GM12864 (cell line): ENCODE results near the gene TSC22D1.

Source experiments
- DNase-seq: peaks from one replicate; pipeline ENCODE4 v3.0.0-alpha.2; 2011; ENCODE audit warnings: low read depth
- H3K4me3 ChIP-seq: 2 replicates; pipeline ENCODE4 v1.5.1; 2011; ENCODE audit warnings: mild to moderate bottlenecking, low read depth, low read length, control low read depth
- TF ChIP-seq, protein P1 (sequence below): IDR thresholded peaks from 2 replicates; pipeline ENCODE4 v1.5.1; 2011; ENCODE audit warnings: low read depth, mild to moderate bottlenecking, moderate library complexity, low read length, control low read depth, inconsistent platforms; ENCODE audit errors: missing control alignments

TSC22D1 gene

DNA sequence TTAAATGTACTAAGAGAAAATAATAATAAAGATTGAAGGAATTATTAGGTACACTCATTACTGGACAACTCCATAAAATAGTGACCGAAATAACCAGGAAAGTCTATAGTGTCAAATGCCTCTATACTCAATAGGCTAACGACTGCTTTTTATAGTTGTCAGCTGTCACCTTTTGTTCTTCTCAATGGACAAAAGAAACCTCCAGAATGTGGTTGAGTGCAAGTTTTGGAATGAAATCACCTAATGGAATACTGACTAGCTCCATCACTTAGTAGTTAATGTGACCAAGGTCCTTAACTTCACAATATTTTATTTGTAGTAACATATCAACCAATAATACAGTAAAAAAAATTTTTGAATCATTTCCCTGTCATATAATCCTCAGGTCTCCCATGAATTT, 18.1 kb downstream of the TSC22D1 start:
- TF ChIP-seq, protein P1, sequence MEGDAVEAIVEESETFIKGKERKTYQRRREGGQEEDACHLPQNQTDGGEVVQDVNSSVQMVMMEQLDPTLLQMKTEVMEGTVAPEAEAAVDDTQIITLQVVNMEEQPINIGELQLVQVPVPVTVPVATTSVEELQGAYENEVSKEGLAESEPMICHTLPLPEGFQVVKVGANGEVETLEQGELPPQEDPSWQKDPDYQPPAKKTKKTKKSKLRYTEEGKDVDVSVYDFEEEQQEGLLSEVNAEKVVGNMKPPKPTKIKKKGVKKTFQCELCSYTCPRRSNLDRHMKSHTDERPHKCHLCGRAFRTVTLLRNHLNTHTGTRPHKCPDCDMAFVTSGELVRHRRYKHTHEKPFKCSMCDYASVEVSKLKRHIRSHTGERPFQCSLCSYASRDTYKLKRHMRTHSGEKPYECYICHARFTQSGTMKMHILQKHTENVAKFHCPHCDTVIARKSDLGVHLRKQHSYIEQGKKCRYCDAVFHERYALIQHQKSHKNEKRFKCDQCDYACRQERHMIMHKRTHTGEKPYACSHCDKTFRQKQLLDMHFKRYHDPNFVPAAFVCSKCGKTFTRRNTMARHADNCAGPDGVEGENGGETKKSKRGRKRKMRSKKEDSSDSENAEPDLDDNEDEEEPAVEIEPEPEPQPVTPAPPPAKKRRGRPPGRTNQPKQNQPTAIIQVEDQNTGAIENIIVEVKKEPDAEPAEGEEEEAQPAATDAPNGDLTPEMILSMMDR: no peak
- H3K4me3 ChIP-seq: no peak overlapping the region
- no peak for DNase-seq

DNA sequence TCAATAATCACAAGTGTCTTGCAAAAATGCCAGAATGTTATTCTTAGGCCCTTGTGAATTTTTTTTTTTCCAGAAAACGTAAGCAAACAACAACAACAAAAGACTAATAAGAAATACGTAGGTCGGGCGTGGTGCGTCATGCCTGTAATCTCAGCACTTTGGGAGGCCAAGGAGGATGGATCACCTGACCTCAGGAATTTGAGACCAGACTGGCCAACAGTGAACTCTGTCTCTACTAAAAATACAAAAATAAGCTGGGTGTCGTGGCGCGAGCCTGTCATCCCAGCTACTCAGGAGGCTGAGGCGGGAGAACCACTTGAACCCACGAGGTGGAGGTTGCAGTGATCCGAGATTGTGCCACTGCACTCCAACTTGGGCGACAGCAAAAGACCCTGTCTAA, 20.9 kb downstream of the TSC22D1 start:
- H3K4me3 ChIP-seq: no peak overlapping the region
- TF ChIP-seq, protein P1: no peak
- no peak for DNase-seq

DNA sequence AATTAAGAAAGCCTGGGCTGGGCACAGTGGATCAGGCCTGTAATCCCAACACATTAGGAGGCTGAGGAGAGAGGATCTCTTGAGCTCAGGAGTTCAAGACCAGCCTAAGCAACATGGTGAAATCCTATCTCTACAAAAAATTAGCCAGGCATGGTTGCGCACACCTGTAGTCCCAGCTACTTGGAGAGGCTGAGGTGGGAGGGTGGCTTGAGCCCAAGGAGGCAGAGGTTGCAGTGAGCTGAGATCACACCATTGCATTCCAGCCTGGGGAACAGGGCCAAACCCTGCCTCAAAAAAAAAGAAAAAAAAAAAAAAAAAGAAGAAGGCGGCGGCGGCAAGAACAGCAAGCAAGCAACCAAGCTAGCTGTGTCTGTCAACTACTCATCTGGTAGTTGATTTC, 26.7 kb downstream of the TSC22D1 start:
- DNase-seq: no peak
- H3K4me3 ChIP-seq: no peak overlapping the region
- TF ChIP-seq, protein P1: no peak

DNA sequence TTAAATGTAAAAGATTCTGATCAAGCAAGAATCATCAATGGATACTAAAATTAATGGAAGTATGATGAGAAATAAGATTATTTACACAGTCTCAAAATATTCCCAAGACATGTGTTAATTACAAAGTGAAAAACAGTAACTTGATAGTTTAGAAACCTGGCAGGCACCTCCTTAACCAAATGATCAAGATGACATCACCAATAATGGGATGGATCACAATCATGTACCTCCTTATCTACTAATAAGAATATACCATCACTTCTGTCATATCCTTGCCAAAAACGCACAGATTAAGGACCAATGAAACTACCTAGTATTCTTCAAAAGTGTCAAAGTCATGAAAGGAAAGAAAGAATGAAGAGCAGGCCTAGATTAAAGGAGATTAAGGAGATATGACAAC, 30.0 kb downstream of the TSC22D1 start:
- TF ChIP-seq, protein P1: no peak
- DNase-seq: no peak
- H3K4me3 ChIP-seq: no peak overlapping the region

DNA sequence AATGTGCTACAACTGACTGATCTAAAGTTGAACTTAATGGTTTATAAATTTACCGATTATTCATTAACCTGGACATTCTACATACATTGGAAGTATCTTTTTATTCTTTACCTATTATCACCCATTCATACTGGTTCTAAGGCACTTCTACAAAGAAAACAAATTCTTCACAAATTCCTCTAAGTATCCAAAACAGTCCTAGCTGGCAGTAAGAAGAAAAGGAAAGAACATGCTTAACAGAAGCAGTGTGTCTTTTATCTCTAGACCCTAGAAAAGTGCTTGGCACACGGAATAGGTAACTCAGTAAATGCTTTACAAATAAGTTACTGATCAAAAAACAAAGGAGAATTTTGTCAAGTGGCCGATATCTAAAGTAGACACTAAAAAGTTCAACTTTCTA, 32.8 kb downstream of the TSC22D1 start:
- TF ChIP-seq, protein P1: no peak
- no peak overlapping the region for H3K4me3 ChIP-seq
- no peak for DNase-seq

DNA sequence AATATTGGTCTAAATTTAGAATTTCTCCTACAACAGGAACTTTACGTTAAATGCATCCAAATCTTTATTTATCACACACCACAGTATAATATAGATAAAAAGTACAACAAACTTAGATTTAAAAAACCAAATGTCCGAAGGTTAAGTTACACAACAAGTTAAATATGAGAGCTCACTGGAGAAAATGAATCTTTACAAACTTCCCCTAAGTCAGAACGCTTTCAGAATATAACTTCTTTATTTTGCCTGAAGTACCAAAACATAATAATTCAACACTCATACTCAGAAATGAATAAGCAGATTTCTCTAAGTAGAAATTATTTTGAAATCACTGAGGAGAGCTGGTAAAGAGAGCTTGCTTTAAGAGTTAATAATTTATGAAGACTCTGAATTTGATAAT, 33.8 kb downstream of the TSC22D1 start:
- no peak for DNase-seq
- TF ChIP-seq, protein P1: no peak
- no peak overlapping the region for H3K4me3 ChIP-seq

DNA sequence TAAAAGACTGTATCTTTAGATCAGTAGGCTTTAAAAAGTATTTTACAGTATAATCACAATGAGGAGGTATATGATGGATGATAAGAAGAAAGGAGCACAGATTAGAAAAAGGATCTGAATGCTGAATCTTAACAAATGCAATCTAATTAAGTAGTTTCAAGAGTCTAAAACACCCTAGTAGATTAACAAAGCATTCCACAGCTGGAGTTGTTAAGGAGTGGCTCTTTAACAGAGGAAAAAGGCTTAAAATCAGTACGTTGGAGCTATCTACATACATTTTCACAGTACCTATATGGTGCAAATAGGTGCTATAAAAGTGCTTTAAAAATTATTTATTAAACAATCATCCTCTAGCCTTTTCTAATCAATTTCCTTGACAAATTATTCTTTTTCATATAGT, 34.5 kb downstream of the TSC22D1 start:
- TF ChIP-seq, protein P1: no peak
- H3K4me3 ChIP-seq: no peak overlapping the region
- DNase-seq: no peak
